GM21390 (cell line): ENCODE results near the gene GAB1.

Experiments
- ATAC-seq: cut with Tn5 transposase; IDR thresholded peaks from one replicate; pipeline ENCODE4 v1.9.1; 2021; ENCODE audit not compliant: unreplicated experiment

GAB1 gene

GRCh38 chr4:143473334-143474126 lies 136.9 kb downstream of the GAB1 start:
- ATAC-seq, result peak; percentile 85

- ATAC-seq, result no peak
Measured at GRCh38 chr4:143477487-143477886, 140.8 kb downstream of the GAB1 start.

- no peak for ATAC-seq
Measured at GRCh38 chr4:143481361-143481760, 144.7 kb downstream of the GAB1 start.

- ATAC-seq, result no peak
Measured at GRCh38 chr4:143482840-143483239, 146.2 kb downstream of the GAB1 start.

GRCh38 chr4:143486314-143486713 lies 149.6 kb downstream of the GAB1 start:
- ATAC-seq, result no peak

- no peak for ATAC-seq
Measured at GRCh38 chr4:143488687-143489086, 152.0 kb downstream of the GAB1 start.

GRCh38 chr4:143489106-143489505 lies 152.4 kb downstream of the GAB1 start:
- ATAC-seq, result no peak

GRCh38 chr4:143498021-143498420 lies 161.3 kb downstream of the GAB1 start:
- ATAC-seq, result no peak

GRCh38 chr4:143502231-143502630 lies 165.6 kb downstream of the GAB1 start:
- no peak for ATAC-seq

GRCh38 chr4:143506031-143506430 lies 169.4 kb downstream of the GAB1 start:
- ATAC-seq, result no peak

- no peak for ATAC-seq
Measured at GRCh38 chr4:143511906-143512305, 175.2 kb downstream of the GAB1 start.

- ATAC-seq, result peak; percentile 31
Measured at GRCh38 chr4:143512978-143513313, 176.3 kb downstream of the GAB1 start.

- peak; percentile 83 for ATAC-seq
Measured at GRCh38 chr4:143513314-143514168, 176.9 kb downstream of the GAB1 start, which contains the start of gene SMARCA5. Gene SMARCA5, plus strand, starts transcription at chr4:143513702. Its CDS starts 223 bp downstream, at chr4:143513925.

GRCh38 chr4:143514169-143514495 lies 177.5 kb downstream of the GAB1 start:
- ATAC-seq, result no peak

- no peak for ATAC-seq
Measured at GRCh38 chr4:143514497-143514896, 177.8 kb downstream of the GAB1 start.

- ATAC-seq, result no peak
Measured at GRCh38 chr4:143514901-143515300, 178.2 kb downstream of the GAB1 start.

GRCh38 chr4:143515905-143516304 lies 179.2 kb downstream of the GAB1 start:
- no peak for ATAC-seq

GRCh38 chr4:143517764-143518163 lies 181.1 kb downstream of the GAB1 start:
- no peak for ATAC-seq
